A549 (cell line): ENCODE data around the gene ZNF20. TPM values are rescaled to one million over a fixed set of nuclear protein-coding genes. Genes with fewer than 3 reads are reported as not detected.

Experiments used
- ATAC-seq, 2 experiments: fragments of 200-7000 bp in 1 of 2; fragments of >200 bp in 1 of 2; cut with Nextera tagmentation in 1 of 2; cut with Tn5 transposase in 1 of 2; 3 replicates each; pipeline versions ENCODE4 v1.8.0 to v1.9.1; 2018 to 2020; ENCODE audit warnings: mild to moderate bottlenecking in 1 of 2, moderate library complexity in 1 of 2
- CTCF ChIA-PET: fragments of 300-600 bp; sonication (Branson Sonifier 250); formaldehyde crosslinking; extraction: SDS; loops from one replicate; lab custom pipeline; 2021; ENCODE audit warnings: antibody characterized with exemption, inconsistent platforms; lab: Yijun Ruan, JAX
- POLR2A ChIA-PET: fragments of 350-600 bp; formaldehyde crosslinking; extraction: SDS; loops from one replicate; lab custom pipeline; 2021; ENCODE audit warnings: antibody characterized with exemption, inconsistent platforms; lab: Yijun Ruan, JAX
- DNase-seq, 2 experiments: peaks; one replicate each; pipeline versions ENCODE4 v3.0.0 to v3.0.0-alpha.2; 2011 to 2016; ENCODE audit warnings: low read depth in 1 of 2, low spot score in 1 of 2
- FAIRE-seq: peaks from 2 replicates; lab custom pipeline; 2011; peaks lifted over from hg19 to GRCh38; lab: Jason Lieb, UNC
- H3K27ac ChIP-seq, 2 experiments: fragments of >200 bp; sonication (Bioruptor Twin); formaldehyde crosslinking; 3 replicates each; pipeline ENCODE4 v1.5.1; 2016 to 2017
- H3K4me1 ChIP-seq: fragments of >200 bp; sonication (Bioruptor Twin); formaldehyde crosslinking; 3 replicates; pipeline ENCODE4 v1.6.1; 2016
- H3K4me2 ChIP-seq: fragments of >200 bp; sonication (Bioruptor Twin); formaldehyde crosslinking; 3 replicates; pipeline ENCODE4 v1.6.1; 2016
- H3K4me3 ChIP-seq: fragments of >200 bp; sonication (Bioruptor Twin); formaldehyde crosslinking; 3 replicates; pipeline ENCODE4 v1.5.1; 2016
- H3K9me3 ChIP-seq: fragments of >200 bp; sonication (Bioruptor Twin); formaldehyde crosslinking; 3 replicates; pipeline ENCODE4 v1.6.1; 2016
- BCL3 ChIP-seq: fragments of >200 bp; sonication (Bioruptor Twin); formaldehyde crosslinking; IDR thresholded peaks from 3 replicates; pipeline ENCODE4 v1.6.1; 2016
- CBX8 ChIP-seq: fragments of 200-600 bp; sonication (generic); IDR thresholded peaks from 2 replicates; pipeline ENCODE4 v1.6.1; 2016
- CHD2 ChIP-seq: fragments of 150-350 bp; IDR thresholded peaks from 2 replicates; pipeline ENCODE4 v1.6.1; 2014; ENCODE audit warnings: low read length; ENCODE audit not compliant: partially characterized antibody
- CHD4 ChIP-seq: fragments of 200-600 bp; sonication (generic); IDR thresholded peaks from 2 replicates; pipeline ENCODE4 v1.6.1; 2016; ENCODE audit warnings: antibody characterized with exemption, mild to moderate bottlenecking, borderline replicate concordance
- EHF ChIP-seq: fragments of 250-450 bp; sonication (Bioruptor Pico); IDR thresholded peaks from 2 replicates; pipeline ENCODE4 v1.5.0; 2020; ENCODE audit warnings: mild to moderate bottlenecking
- ESRRA ChIP-seq: fragments of 150-350 bp; IDR thresholded peaks from 2 replicates; pipeline ENCODE4 v1.6.1; 2014; ENCODE audit warnings: mild to moderate bottlenecking, low read length, borderline replicate concordance
- HEYL ChIP-seq: fragments of 250-450 bp; sonication (Bioruptor Pico); IDR thresholded peaks from 2 replicates; pipeline ENCODE4 v1.8.0; 2021; ENCODE audit warnings: mild to moderate bottlenecking, moderate library complexity
- HOXA7 ChIP-seq: fragments of 250-450 bp; sonication (Bioruptor Pico); IDR thresholded peaks from 2 replicates; pipeline ENCODE4 v1.5.0; 2020; ENCODE audit warnings: mild to moderate bottlenecking, moderate library complexity
- HOXB5 ChIP-seq: fragments of 250-450 bp; sonication (Bioruptor Pico); IDR thresholded peaks from 2 replicates; pipeline ENCODE4 v1.5.0; 2020; ENCODE audit warnings: mild to moderate bottlenecking, moderate library complexity
- JUNB ChIP-seq: fragments of >200 bp; sonication (Bioruptor Twin); formaldehyde crosslinking; IDR thresholded peaks from 2 replicates; pipeline ENCODE4 v1.6.1; 2016
- KDM5A ChIP-seq: fragments of 200-600 bp; sonication (generic); IDR thresholded peaks from 2 replicates; pipeline ENCODE4 v1.6.1; 2016; ENCODE audit warnings: antibody characterized with exemption, mild to moderate bottlenecking
- MAFK ChIP-seq: fragments of 450-650 bp; IDR thresholded peaks from 2 replicates; pipeline ENCODE4 v1.6.1; 2014; ENCODE audit not compliant: partially characterized antibody
- MAZ ChIP-seq: fragments of 150-350 bp; IDR thresholded peaks from 2 replicates; pipeline ENCODE4 v1.6.1; 2014; ENCODE audit warnings: antibody characterized with exemption, low read depth, low read length, borderline replicate concordance
- NFE2L2 ChIP-seq: fragments of 150-350 bp; conservative IDR thresholded peaks from 2 replicates; pipeline ENCODE4 v1.6.1; 2014; ENCODE audit warnings: low read length
- NPAS2 ChIP-seq: fragments of 250-450 bp; sonication (Bioruptor Pico); IDR thresholded peaks from 2 replicates; pipeline ENCODE4 v1.8.0; 2022; ENCODE audit warnings: mild to moderate bottlenecking, moderate library complexity, borderline replicate concordance
- POLR2A ChIP-seq: IDR thresholded peaks from 2 replicates; pipeline ENCODE4 v1.6.1; 2012; ENCODE audit warnings: mild to moderate bottlenecking, low read length
- RCOR1 ChIP-seq: fragments of 150-350 bp; IDR thresholded peaks from 2 replicates; pipeline ENCODE4 v1.6.1; 2014; ENCODE audit warnings: antibody characterized with exemption, low read length, low read depth
- RFX5 ChIP-seq: fragments of 450-650 bp; IDR thresholded peaks from 2 replicates; pipeline ENCODE4 v1.7.1; 2014; ENCODE audit warnings: antibody characterized with exemption, mild to moderate bottlenecking, moderate library complexity
- RNF2 ChIP-seq: fragments of 200-600 bp; sonication (generic); IDR thresholded peaks from 2 replicates; pipeline ENCODE4 v1.6.1; 2016; ENCODE audit warnings: low read depth, mild to moderate bottlenecking, antibody characterized with exemption, moderate library complexity, borderline replicate concordance
- SMC3 ChIP-seq: fragments of >200 bp; sonication (Bioruptor Twin); formaldehyde crosslinking; IDR thresholded peaks from 3 replicates; pipeline ENCODE4 v1.6.1; 2018; ENCODE audit warnings: inconsistent platforms
- TP53 ChIP-seq: fragments of 250-450 bp; sonication (Bioruptor Pico); IDR thresholded peaks from 2 replicates; pipeline ENCODE4 v1.5.0; 2021; ENCODE audit warnings: mild to moderate bottlenecking, moderate library complexity
- ZC3H11A ChIP-seq: fragments of 450-650 bp; IDR thresholded peaks from 2 replicates; pipeline ENCODE4 v1.6.1; 2014; ENCODE audit warnings: antibody characterized with exemption, mild to moderate bottlenecking
- ZNF302 ChIP-seq: fragments of 250-450 bp; sonication (Bioruptor Pico); IDR thresholded peaks from 2 replicates; pipeline ENCODE4 v1.9.0; 2021; ENCODE audit warnings: inconsistent platforms, mild to moderate bottlenecking, moderate library complexity
- WGBS: methylation state at CpG from one replicate; pipeline ENCODE4 v1.1.6; 2017; ENCODE audit errors: missing lambda C conversion rate; 5-methylcytosine and 5-hydroxymethylcytosine counted together
- polyA plus RNA-seq, 4 experiments: library from polyadenylated mRNA; depleted of rRNA in 3 of 4; stranded (reverse); fragments of >200 nt; fragmentation: RNase III in 1 of 4; extraction: RNeasy Plus Mini Kit Qiagen cat#74134 plus additional on column Dnase treatment in 1 of 4; gene quantifications; 2 replicates in 3 of 4; 3 replicates in 1 of 4; pipeline ENCODE4 v1.2.3, GENCODE V29; 2011 to 2017
- TF ChIP-seq, protein P1 (sequence below): fragments of 450-650 bp; IDR thresholded peaks from 2 replicates; pipeline ENCODE4 v1.6.1; 2014; ENCODE audit warnings: antibody characterized with exemption
- TF ChIP-seq, protein P2 (sequence below): fragments of >200 bp; sonication (Bioruptor Twin); formaldehyde crosslinking; IDR thresholded peaks from 3 replicates; pipeline ENCODE4 v1.5.1; 2016

The ZNF20 gene
- polyA plus RNA-seq, 2 of the 4 experiments (the other 2 are of a cell fraction): 0.34 to 0.37 TPM

DNA sequence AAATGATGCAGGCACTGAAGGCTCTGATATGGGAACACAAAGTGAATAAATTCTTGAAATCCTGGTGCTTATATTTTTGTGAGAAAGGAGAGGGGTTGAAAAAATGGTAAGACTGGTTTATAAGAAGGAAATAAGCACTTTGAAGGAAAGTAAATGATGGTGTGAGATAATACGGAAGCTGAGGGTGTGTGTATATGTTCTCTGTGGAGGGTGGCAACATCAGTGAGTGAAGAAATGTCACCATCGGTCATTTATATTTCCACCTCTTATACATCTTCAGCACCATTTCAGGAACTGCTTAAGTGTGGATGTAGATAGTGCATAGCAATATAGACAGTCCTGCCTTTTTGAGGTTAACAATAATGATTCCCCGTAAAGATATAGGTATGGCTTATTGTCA is 40.2 kb upstream of the ZNF20 start:
- ChIA-PET CTCF (no interaction called here), POLR2A (no interaction called here)
- WGBS: 95% methylated on average over 3 of the region's 3 CpGs
- FAIRE-seq: no peak
- Histone ChIP-seq H3K4me2 (no peak overlapping the region), H3K4me1 (no peaks in the 10 kb centered on the region), H3K4me3 (no peak overlapping the region), H3K27ac (no peak overlapping the region), H3K9me3 (peaks cover 15% of the 10 kb centered on the region; the same call in 2 of the 3 replicates)
- no peak for TF ChIP-seq HOXB5
- no peak for TF ChIP-seq NPAS2
- TF ChIP-seq ZC3H11A: no peak
- no peak for TF ChIP-seq SMC3
- no peak for TF ChIP-seq BCL3
- no peak for TF ChIP-seq POLR2A
- no peak for TF ChIP-seq TP53 (CRISPR knock-in tag)
- no peak for TF ChIP-seq MAZ
- no peak for TF ChIP-seq RCOR1
- TF ChIP-seq JUNB: no peak
- TF ChIP-seq ZNF302: no peak
- no peak for TF ChIP-seq KDM5A
- no peak for TF ChIP-seq CBX8
- no peak for TF ChIP-seq ESRRA
- TF ChIP-seq, protein P1, sequence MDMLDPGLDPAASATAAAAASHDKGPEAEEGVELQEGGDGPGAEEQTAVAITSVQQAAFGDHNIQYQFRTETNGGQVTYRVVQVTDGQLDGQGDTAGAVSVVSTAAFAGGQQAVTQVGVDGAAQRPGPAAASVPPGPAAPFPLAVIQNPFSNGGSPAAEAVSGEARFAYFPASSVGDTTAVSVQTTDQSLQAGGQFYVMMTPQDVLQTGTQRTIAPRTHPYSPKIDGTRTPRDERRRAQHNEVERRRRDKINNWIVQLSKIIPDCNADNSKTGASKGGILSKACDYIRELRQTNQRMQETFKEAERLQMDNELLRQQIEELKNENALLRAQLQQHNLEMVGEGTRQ: no peak
- no peak for TF ChIP-seq HOXA7 (CRISPR knock-in tag)
- TF ChIP-seq CHD2: no peak
- TF ChIP-seq, protein P2, sequence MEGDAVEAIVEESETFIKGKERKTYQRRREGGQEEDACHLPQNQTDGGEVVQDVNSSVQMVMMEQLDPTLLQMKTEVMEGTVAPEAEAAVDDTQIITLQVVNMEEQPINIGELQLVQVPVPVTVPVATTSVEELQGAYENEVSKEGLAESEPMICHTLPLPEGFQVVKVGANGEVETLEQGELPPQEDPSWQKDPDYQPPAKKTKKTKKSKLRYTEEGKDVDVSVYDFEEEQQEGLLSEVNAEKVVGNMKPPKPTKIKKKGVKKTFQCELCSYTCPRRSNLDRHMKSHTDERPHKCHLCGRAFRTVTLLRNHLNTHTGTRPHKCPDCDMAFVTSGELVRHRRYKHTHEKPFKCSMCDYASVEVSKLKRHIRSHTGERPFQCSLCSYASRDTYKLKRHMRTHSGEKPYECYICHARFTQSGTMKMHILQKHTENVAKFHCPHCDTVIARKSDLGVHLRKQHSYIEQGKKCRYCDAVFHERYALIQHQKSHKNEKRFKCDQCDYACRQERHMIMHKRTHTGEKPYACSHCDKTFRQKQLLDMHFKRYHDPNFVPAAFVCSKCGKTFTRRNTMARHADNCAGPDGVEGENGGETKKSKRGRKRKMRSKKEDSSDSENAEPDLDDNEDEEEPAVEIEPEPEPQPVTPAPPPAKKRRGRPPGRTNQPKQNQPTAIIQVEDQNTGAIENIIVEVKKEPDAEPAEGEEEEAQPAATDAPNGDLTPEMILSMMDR: no peak
- no peak for TF ChIP-seq CHD4
- ATAC-seq: no peak
- DNase-seq: no peak

DNA sequence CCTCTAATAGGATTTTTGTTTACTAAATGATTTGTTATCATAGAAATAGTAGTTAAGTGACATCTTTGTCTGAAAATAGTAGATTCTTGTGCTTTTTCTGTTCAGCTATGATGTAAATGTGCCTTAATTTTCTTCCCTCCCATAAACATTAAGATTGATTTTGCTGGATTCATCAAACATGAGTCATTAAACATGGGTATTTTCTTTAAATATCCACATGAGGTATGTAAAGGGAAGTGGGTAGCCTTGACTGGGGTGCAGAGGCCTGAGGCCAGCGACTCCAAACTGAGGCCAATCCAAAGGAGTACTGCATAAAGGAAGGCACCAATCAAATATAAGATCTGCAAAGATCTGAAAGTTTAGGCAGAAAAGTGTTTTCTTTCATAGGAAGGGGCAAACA is 26.5 kb upstream of the ZNF20 start:
- H3K9me3 ChIP-seq: peaks cover 3% of the 10 kb centered on the region; the same call in 1 of the 3 replicates
- WGBS: 46% methylated on average over 1 of the region's 1 CpG
- DNase-seq (no peak), ATAC-seq (no peak)
- H3K4me2 ChIP-seq: no peak overlapping the region
- POLR2A ChIA-PET: no interaction called here
- H3K4me1 ChIP-seq: no peaks in the 10 kb centered on the region
- no peak overlapping the region for H3K27ac ChIP-seq
- TF ChIP-seq CHD2 (no peak), EHF (CRISPR knock-in tag) (no peak), BCL3 (no peak), HEYL (no peak), NFE2L2 (no peak), MAFK (no peak), CHD4 (no peak), KDM5A (no peak), RFX5 (no peak), RNF2 (no peak)
- TF ChIP-seq, protein P2: no peak
- TF ChIP-seq, all 56 proteins: peak for 0
- CTCF ChIA-PET: no interaction called here
- FAIRE-seq: no peak
- H3K4me3 ChIP-seq: no peak overlapping the region
